K562 (cell line): ENCODE measurements around the gene DSC2. TPM values are rescaled to one million over a fixed set of nuclear protein-coding genes. Genes with fewer than 3 reads are reported as not detected.

Source experiments
- ATAC-seq: fragments of 200-7000 bp; cut with Tn5 transposase; 3 replicates; pipeline ENCODE4 v1.9.1; 2020; ENCODE audit warnings: moderate library complexity
- BruUV-seq: library from RNA; stranded (reverse); fragments of 400-500 nt; replicated peaks from 2 replicates; lab custom pipeline; 2021; lab: Mats Ljungman, UMichigan
- CTCF ChIA-PET: fragments of 300-600 bp; formaldehyde crosslinking; extraction: SDS; loops from one replicate; lab custom pipeline; 2021; ENCODE audit warnings: low intra/inter-chr PET ratio; lab: Yijun Ruan, JAX
- POLR2A ChIA-PET: fragments of 300-600, 350-650 bp; sonication (Branson Sonifier 250); formaldehyde crosslinking; extraction: SDS; loops from one replicate; lab custom pipeline; 2021; ENCODE audit warnings: antibody characterized with exemption, inconsistent platforms; lab: Yijun Ruan, JAX
- DNase-seq, 4 experiments: peaks; one replicate each; pipeline versions ENCODE4 v3.0.0 to v3.0.0-alpha.2; 2011 to 2018; ENCODE audit warnings: low spot score in 3 of 4, mixed read lengths in 3 of 4; ENCODE audit errors: extremely low read depth in 1 of 4
- FAIRE-seq: peaks from 2 replicates; lab custom pipeline; 2011; peaks lifted over from hg19 to GRCh38; lab: Jason Lieb, UNC
- H2AFZ ChIP-seq: 2 replicates; pipeline ENCODE4 v1.6.0; 2011; ENCODE audit warnings: low read depth, low read length, control low read depth, inconsistent platforms
- H3K27ac ChIP-seq: fragments of 200-600 bp; 3 replicates; pipeline ENCODE4 v1.8.0; 2011; ENCODE audit warnings: low read depth, mild to moderate bottlenecking, control low read depth, inconsistent platforms, low read length, moderate library complexity, mixed read lengths; ENCODE audit errors: extremely low read depth
- H3K27me3 ChIP-seq, 2 experiments: fragments of 300-600 bp in 1 of 2; 2 replicates in 1 of 2; 3 replicates in 1 of 2; pipeline versions ENCODE4 v1.6.0 to v1.8.0; 2011; ENCODE audit warnings: inconsistent platforms in 2 of 2, low read length in 2 of 2, mild to moderate bottlenecking in 1 of 2, mixed read lengths in 1 of 2, moderate library complexity in 1 of 2; ENCODE audit not compliant: control insufficient read depth in 2 of 2, insufficient read depth in 2 of 2
- H3K36me3 ChIP-seq: fragments of 300-600 bp; 3 replicates; pipeline ENCODE4 v1.8.0; 2011; ENCODE audit warnings: mild to moderate bottlenecking, low read length, inconsistent platforms; ENCODE audit not compliant: control insufficient read depth, insufficient read depth
- H3K4me1 ChIP-seq, 2 experiments: fragments of 200-600 bp in 1 of 2; replicated peaks in 1 of 2; 2 replicates in 1 of 2; 3 replicates in 1 of 2; pipeline versions ENCODE4 v1.5.1 to v1.8.0; 2011; ENCODE audit warnings: inconsistent platforms in 2 of 2, low read length in 2 of 2, mild to moderate bottlenecking in 1 of 2, mixed read lengths in 1 of 2, moderate library complexity in 1 of 2; ENCODE audit not compliant: control insufficient read depth in 2 of 2, insufficient read depth in 2 of 2
- H3K4me2 ChIP-seq: 2 replicates; pipeline ENCODE4 v1.6.1; 2011; ENCODE audit warnings: low read length, control low read depth, inconsistent platforms, mixed read lengths; ENCODE audit not compliant: insufficient read depth
- H3K4me3 ChIP-seq: fragments of 200-600 bp; sonication (generic), shearing (Covaris generic); 2 replicates; pipeline ENCODE4 v1.5.1; 2016; ENCODE audit warnings: control low read depth, inconsistent platforms
- H3K79me2 ChIP-seq: fragments of 200-600 bp; 3 replicates; pipeline ENCODE4 v1.8.0; 2011; ENCODE audit warnings: low read length, inconsistent platforms; ENCODE audit not compliant: control insufficient read depth, insufficient read depth
- H3K9ac ChIP-seq, 2 experiments: 2 replicates each; pipeline versions ENCODE4 v1.6.0 to v1.6.1; 2011; ENCODE audit warnings: low read depth in 2 of 2, low read length in 2 of 2, control low read depth in 1 of 2, inconsistent platforms in 1 of 2, mild to moderate bottlenecking in 1 of 2, mixed read lengths in 1 of 2; ENCODE audit not compliant: insufficient read depth in 1 of 2
- H3K9me1 ChIP-seq: one replicate; pipeline ENCODE4 v1.6.0; 2011; ENCODE audit warnings: inconsistent platforms, mild to moderate bottlenecking, low read length, moderate library complexity; ENCODE audit not compliant: control insufficient read depth, insufficient read depth
- H3K9me3 ChIP-seq: replicated peaks from 2 replicates; pipeline ENCODE4 v1.5.1; 2011; ENCODE audit warnings: low read depth, low read length, inconsistent platforms; ENCODE audit not compliant: control insufficient read depth, insufficient read depth
- H4K20me1 ChIP-seq: replicated peaks from 2 replicates; pipeline ENCODE4 v1.6.1; 2011; ENCODE audit warnings: low read length, inconsistent platforms, mixed read lengths; ENCODE audit not compliant: control insufficient read depth, insufficient read depth
- BMI1 ChIP-seq: fragments of 150-350 bp; IDR thresholded peaks from 2 replicates; pipeline ENCODE4 v1.6.1; 2014; ENCODE audit warnings: low read length
- CREBBP ChIP-seq: IDR thresholded peaks from one replicate; pipeline ENCODE4 v1.6.1; 2012; ENCODE audit warnings: low read depth, mild to moderate bottlenecking, control low read depth, inconsistent platforms, low read length
- GATAD2A ChIP-seq: fragments of 450-650 bp; IDR thresholded peaks from 2 replicates; pipeline ENCODE4 v1.6.1; 2017
- GTF2F1 ChIP-seq: IDR thresholded peaks from 2 replicates; pipeline ENCODE4 v1.6.1; 2011; ENCODE audit warnings: low read depth, low read length, improper control_type of control experiment
- KDM2B ChIP-seq: fragments of 250-450 bp; sonication (Bioruptor Pico); IDR thresholded peaks from 2 replicates; pipeline ENCODE4 v1.8.0; 2021; ENCODE audit warnings: mild to moderate bottlenecking, moderate library complexity
- MCM2 ChIP-seq: fragments of 450-650 bp; IDR thresholded peaks from 2 replicates; pipeline ENCODE4 v1.6.1; 2017; ENCODE audit warnings: low read depth, mild to moderate bottlenecking
- NFIX ChIP-seq: fragments of 250-450 bp; sonication (Bioruptor Pico); IDR thresholded peaks from 2 replicates; pipeline ENCODE4 v1.4.0; 2020; ENCODE audit warnings: low read depth, mild to moderate bottlenecking, moderate library complexity
- PCBP1 ChIP-seq: fragments of 200-400 bp; formaldehyde crosslinking; IDR thresholded peaks from 2 replicates; pipeline ENCODE4 v1.6.1; 2018; ENCODE audit warnings: mild to moderate bottlenecking, low read depth, low read length; ENCODE audit not compliant: poor library complexity, severe bottlenecking
- ZEB2 ChIP-seq: fragments of 450-650 bp; IDR thresholded peaks from 2 replicates; pipeline ENCODE4 v1.6.1; 2016
- WGBS: fragments of 100-300 bp; shearing (Covaris generic); methylation state at CpG from one replicate; pipeline ENCODE4 v1.1.6; 2016; ENCODE audit warnings: low coverage, mixed read lengths; ENCODE audit not compliant: insufficient coverage; ENCODE audit errors: missing lambda C conversion rate; 5-methylcytosine and 5-hydroxymethylcytosine counted together
- in situ Hi-C: fragments of 300-500 bp; cut with MboI; formaldehyde crosslinking; loops from 4 replicates; pipeline ENCODE4 v1.15.0; 2018; ENCODE audit warnings: inconsistent platforms, mixed read lengths
- intact Hi-C: fragments of 100-400 bp; cut with micrococcal nuclease; formaldehyde crosslinking; loops from 2 replicates; pipeline ENCODE4 v1.14.2; 2022
- polyA plus RNA-seq, 8 experiments: library from polyadenylated mRNA; depleted of rRNA in 4 of 8; stranded (reverse) in 5 of 8; unstranded in 3 of 8; fragments of >200 nt; fragmentation: Nextera tagmentation in 2 of 8; fragmentation: Illumina TruSeq in 1 of 8; extraction: Ambion mirVana in 2 of 8; extraction: Trizol in 1 of 8; gene quantifications; 2 replicates each; pipeline versions ENCODE4 v1.2.1 to v1.2.3, GENCODE V29; 2011 to 2014; ENCODE audit warnings: inconsistent platforms in 1 of 8, missing spikeins in 1 of 8
- total RNA-seq, 7 experiments: library from RNA; depleted of rRNA in 6 of 7; stranded (reverse); fragments of >200 nt in 6 of 7; fragmentation: Illumina TruSeq in 2 of 7; extraction: Trizol in 2 of 7; gene quantifications; 2 replicates each; pipeline versions ENCODE4 v1.2.1 to v1.2.3, GENCODE V29; 2011 to 2021; ENCODE audit warnings: low replicate concordance in 1 of 7
- TF ChIP-seq, protein P1 (sequence below): fragments of 450-650 bp; conservative IDR thresholded peaks from 2 replicates; pipeline ENCODE4 v1.6.1; 2016; ENCODE audit warnings: missing genetic modification characterization, low read depth, mild to moderate bottlenecking, control low read depth, missing compliant biosample characterization
- TF ChIP-seq, protein P2 (sequence below): fragments of 450-650 bp; conservative IDR thresholded peaks from 2 replicates; pipeline ENCODE4 v1.6.1; 2016; ENCODE audit warnings: missing genetic modification characterization, low read depth, mild to moderate bottlenecking, missing compliant biosample characterization, moderate library complexity
- TF ChIP-seq, protein P3 (sequence below): fragments of 450-650 bp; IDR thresholded peaks from 2 replicates; pipeline ENCODE4 v1.7.1; 2018; ENCODE audit warnings: mild to moderate bottlenecking, low read depth; ENCODE audit not compliant: partially characterized antibody

Gene DSC2
- total and polyA plus RNA-seq, 9 of the 15 experiments (the other 6 are each of a cell fraction or from before 2014, with no cell fraction given): 3.8 to 15.3 (median 6.4) TPM

DNA sequence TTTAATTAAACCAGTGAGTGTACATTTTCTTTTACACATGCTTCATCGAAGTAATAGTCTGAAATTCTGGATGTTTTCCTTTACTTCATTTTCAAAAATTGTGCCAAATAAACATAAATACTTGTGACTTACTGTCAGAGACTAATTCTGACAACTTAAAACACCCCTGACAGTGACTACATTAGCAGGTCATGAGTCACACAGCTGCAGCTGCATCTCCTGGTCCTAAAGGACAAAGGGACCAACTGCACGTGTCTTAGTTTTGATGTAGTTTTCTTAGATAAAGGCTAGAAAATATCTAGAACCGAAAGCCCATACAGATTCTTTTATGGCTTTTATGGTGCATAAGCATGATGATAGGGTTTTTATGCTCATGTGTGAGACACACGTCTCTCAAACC, 30.0 kb downstream of the DSC2 start:
- DNase-seq (no peak), FAIRE-seq (no peak), ATAC-seq (no peak)
- ChIA-PET CTCF (no interaction called here), POLR2A (no interaction called here)
- H3K9me1 ChIP-seq: no peaks in the 10 kb centered on the region
- TF ChIP-seq, protein P1, sequence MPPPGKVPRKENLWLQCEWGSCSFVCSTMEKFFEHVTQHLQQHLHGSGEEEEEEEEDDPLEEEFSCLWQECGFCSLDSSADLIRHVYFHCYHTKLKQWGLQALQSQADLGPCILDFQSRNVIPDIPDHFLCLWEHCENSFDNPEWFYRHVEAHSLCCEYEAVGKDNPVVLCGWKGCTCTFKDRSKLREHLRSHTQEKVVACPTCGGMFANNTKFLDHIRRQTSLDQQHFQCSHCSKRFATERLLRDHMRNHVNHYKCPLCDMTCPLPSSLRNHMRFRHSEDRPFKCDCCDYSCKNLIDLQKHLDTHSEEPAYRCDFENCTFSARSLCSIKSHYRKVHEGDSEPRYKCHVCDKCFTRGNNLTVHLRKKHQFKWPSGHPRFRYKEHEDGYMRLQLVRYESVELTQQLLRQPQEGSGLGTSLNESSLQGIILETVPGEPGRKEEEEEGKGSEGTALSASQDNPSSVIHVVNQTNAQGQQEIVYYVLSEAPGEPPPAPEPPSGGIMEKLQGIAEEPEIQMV (tag): no peak
- no peak for TF ChIP-seq MCM2
- H3K36me3 ChIP-seq: peaks cover 28% of the 10 kb centered on the region; the same call in 2 of the 3 replicates
- 52% methylated on average over 4 of the region's 4 CpGs for WGBS
- no peaks in the 10 kb centered on the region for H3K79me2 ChIP-seq
- BruUV-seq: no TSS peak
- no peak overlapping the region for H3K9ac ChIP-seq
- no peak overlapping the region for H2AFZ ChIP-seq
- H3K4me1 ChIP-seq: no peaks in the 10 kb centered on the region
- no peaks in the 10 kb centered on the region for H3K27me3 ChIP-seq
- no peaks in the 10 kb centered on the region for H4K20me1 ChIP-seq
- H3K9me3 ChIP-seq: no peaks in the 10 kb centered on the region
- H3K4me3 ChIP-seq: no peak overlapping the region
- intact Hi-C loops (no loop called here), in situ Hi-C loops (no loop called here)
- no peak overlapping the region for H3K27ac ChIP-seq
- no peak overlapping the region for H3K4me2 ChIP-seq

DNA sequence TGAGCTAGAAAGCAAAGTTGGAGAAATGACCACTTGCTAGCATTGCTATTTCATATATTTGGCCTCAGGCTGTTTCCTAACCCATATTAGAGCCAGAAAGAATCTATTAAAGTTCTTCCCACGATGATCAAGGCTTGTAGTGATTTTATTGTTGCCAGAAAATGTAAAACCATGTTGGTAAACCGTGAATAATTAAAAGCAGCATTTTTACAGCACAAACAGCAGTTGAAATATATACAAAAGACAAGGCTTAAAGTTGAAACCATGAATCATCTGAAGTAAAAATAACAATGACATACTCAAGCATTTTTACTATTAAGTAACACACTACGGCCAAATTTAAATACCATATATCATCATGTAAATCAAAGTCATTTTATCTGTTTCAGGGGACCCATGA, 32.0 kb downstream of the DSC2 start:
- no peaks in the 10 kb centered on the region for H3K79me2 ChIP-seq
- H3K9me3 ChIP-seq: no peaks in the 10 kb centered on the region
- no peak for DNase-seq
- intact Hi-C loops (no loop called here), in situ Hi-C loops (no loop called here)
- H4K20me1 ChIP-seq: no peaks in the 10 kb centered on the region
- no peaks in the 10 kb centered on the region for H3K4me1 ChIP-seq
- H3K4me3 ChIP-seq: no peak overlapping the region
- no peaks in the 10 kb centered on the region for H3K9me1 ChIP-seq
- ATAC-seq: no peak
- FAIRE-seq: no peak
- peaks cover 27% of the 10 kb centered on the region; the same call in 2 of the 3 replicates for H3K36me3 ChIP-seq
- no peak overlapping the region for H3K27ac ChIP-seq
- WGBS: 26% methylated on average over 3 of the region's 3 CpGs
- no peak overlapping the region for H2AFZ ChIP-seq
- H3K9ac ChIP-seq: no peak overlapping the region
- ChIA-PET POLR2A (interaction anchor here (1.2 kb wide), 1 partner anchor 11 kb away, joined by 3 read pairs; no protein-coding TSS in a partner anchor), CTCF (no interaction called here)
- H3K27me3 ChIP-seq: no peaks in the 10 kb centered on the region
- no peak overlapping the region for H3K4me2 ChIP-seq
- BruUV-seq: no TSS peak
- TF ChIP-seq, protein P2, sequence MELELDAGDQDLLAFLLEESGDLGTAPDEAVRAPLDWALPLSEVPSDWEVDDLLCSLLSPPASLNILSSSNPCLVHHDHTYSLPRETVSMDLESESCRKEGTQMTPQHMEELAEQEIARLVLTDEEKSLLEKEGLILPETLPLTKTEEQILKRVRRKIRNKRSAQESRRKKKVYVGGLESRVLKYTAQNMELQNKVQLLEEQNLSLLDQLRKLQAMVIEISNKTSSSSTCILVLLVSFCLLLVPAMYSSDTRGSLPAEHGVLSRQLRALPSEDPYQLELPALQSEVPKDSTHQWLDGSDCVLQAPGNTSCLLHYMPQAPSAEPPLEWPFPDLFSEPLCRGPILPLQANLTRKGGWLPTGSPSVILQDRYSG (tag): no peak
- no peak for TF ChIP-seq PCBP1
- TF ChIP-seq, protein P3, sequence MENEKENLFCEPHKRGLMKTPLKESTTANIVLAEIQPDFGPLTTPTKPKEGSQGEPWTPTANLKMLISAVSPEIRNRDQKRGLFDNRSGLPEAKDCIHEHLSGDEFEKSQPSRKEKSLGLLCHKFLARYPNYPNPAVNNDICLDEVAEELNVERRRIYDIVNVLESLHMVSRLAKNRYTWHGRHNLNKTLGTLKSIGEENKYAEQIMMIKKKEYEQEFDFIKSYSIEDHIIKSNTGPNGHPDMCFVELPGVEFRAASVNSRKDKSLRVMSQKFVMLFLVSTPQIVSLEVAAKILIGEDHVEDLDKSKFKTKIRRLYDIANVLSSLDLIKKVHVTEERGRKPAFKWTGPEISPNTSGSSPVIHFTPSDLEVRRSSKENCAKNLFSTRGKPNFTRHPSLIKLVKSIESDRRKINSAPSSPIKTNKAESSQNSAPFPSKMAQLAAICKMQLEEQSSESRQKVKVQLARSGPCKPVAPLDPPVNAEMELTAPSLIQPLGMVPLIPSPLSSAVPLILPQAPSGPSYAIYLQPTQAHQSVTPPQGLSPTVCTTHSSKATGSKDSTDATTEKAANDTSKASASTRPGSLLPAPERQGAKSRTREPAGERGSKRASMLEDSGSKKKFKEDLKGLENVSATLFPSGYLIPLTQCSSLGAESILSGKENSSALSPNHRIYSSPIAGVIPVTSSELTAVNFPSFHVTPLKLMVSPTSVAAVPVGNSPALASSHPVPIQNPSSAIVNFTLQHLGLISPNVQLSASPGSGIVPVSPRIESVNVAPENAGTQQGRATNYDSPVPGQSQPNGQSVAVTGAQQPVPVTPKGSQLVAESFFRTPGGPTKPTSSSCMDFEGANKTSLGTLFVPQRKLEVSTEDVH: no peak
- no peak for TF ChIP-seq NFIX (CRISPR knock-in tag)
- no peak for TF ChIP-seq GTF2F1
- no peak for TF ChIP-seq BMI1
- TF ChIP-seq KDM2B (CRISPR knock-in tag): no peak
- TF ChIP-seq GATAD2A: no peak
- no peak for TF ChIP-seq ZEB2
- TF ChIP-seq CREBBP: no peak
